ENCODE results near the gene PIK3AP1. TPM values are rescaled to one million over a fixed set of nuclear protein-coding genes. Genes with fewer than 3 reads are reported as not detected.

The PIK3AP1 gene
- total RNA-seq, 4 donors from 2014 or later: 1.4 to 3.2 (median 2.8) TPM

DNA sequence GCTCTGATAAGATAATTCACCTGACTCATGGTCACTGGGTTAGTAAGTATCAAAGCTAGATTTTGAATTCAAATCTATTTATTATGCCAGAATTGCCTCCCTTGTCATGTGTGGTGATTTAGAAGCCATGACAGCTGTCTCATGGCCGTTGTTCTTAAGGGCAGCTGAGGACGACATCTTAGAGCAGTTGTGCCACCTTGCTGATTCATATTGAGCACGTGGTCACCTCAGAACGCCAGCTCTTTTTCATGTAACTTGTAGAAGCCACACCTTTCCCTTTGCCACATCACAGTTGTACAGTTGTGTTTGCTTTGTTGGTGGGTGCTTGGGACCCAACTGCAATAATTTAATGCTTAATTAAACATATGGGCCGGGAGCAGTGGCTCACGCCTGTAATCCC, 4.3 kb upstream of the PIK3AP1 start:
- no peak overlapping the region for H3K27ac ChIP-seq
- no peak for DNase-seq
- H3K9me3 ChIP-seq: no peaks in the 10 kb centered on the region
- H3K4me1 ChIP-seq: peaks cover 4 to 8% of the 10 kb centered on the region in 2 donors
- in situ Hi-C loops (cut with MboI; ENCODE audit: low sequenced_read_pairs in 4 of 4): no loop called here
- H3K27me3 ChIP-seq: no peaks in the 10 kb centered on the region
- ATAC-seq: peak in 1 of 2 donors; percentile 60
- no peak for TF ChIP-seq POLR2A (IDR thresholded peaks at IDR 0.05)
- TF ChIP-seq, protein P1, sequence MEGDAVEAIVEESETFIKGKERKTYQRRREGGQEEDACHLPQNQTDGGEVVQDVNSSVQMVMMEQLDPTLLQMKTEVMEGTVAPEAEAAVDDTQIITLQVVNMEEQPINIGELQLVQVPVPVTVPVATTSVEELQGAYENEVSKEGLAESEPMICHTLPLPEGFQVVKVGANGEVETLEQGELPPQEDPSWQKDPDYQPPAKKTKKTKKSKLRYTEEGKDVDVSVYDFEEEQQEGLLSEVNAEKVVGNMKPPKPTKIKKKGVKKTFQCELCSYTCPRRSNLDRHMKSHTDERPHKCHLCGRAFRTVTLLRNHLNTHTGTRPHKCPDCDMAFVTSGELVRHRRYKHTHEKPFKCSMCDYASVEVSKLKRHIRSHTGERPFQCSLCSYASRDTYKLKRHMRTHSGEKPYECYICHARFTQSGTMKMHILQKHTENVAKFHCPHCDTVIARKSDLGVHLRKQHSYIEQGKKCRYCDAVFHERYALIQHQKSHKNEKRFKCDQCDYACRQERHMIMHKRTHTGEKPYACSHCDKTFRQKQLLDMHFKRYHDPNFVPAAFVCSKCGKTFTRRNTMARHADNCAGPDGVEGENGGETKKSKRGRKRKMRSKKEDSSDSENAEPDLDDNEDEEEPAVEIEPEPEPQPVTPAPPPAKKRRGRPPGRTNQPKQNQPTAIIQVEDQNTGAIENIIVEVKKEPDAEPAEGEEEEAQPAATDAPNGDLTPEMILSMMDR (IDR thresholded peaks at IDR 0.05 in 4 of 5, conservative IDR thresholded peaks at IDR 0.05 in 1 of 5): no peak
- no peaks in the 10 kb centered on the region for H3K36me3 ChIP-seq
- no peak overlapping the region for H3K4me3 ChIP-seq
- intact Hi-C loops (cut with DNase I; ENCODE audit: low total_unique reads): no loop called here

DNA sequence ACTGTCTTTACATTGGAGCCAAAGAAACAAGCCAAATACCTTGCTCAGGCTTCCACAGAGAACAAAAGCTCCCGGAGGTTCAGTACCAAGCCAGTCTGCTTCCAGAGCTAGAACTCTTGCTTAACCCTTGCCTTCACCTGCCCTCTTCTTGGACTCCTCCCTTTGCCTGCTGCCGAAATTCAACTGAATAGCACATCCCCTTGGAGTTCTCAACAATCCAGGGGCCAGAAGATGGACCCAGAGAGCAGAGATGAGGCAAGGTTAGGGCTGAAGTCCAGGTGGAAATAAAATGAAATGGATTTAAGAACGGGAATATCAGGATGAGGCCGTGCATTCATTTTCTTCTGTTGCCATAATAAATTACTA, 876 bp upstream of the PIK3AP1 start:
- no peaks in the 10 kb centered on the region for H3K27me3 ChIP-seq
- DNase-seq (no peak), ATAC-seq (no peak)
- no peak overlapping the region for H3K27ac ChIP-seq
- H3K9me3 ChIP-seq: no peaks in the 10 kb centered on the region
- no peaks in the 10 kb centered on the region for H3K36me3 ChIP-seq
- in situ Hi-C loops (cut with MboI; ENCODE audit: low sequenced_read_pairs in 4 of 4) (no loop called here), intact Hi-C loops (cut with DNase I; ENCODE audit: low total_unique reads) (no loop called here)
- H3K4me3 ChIP-seq: peak overlapping the region in 2 of 4 donors; percentile 61 to 72
- H3K4me1 ChIP-seq: peaks cover 4 to 8% of the 10 kb centered on the region in 2 donors
- TF ChIP-seq, protein P1 (IDR thresholded peaks at IDR 0.05 in 4 of 5, conservative IDR thresholded peaks at IDR 0.05 in 1 of 5): no peak
- TF ChIP-seq POLR2A (IDR thresholded peaks at IDR 0.05): no peak

DNA sequence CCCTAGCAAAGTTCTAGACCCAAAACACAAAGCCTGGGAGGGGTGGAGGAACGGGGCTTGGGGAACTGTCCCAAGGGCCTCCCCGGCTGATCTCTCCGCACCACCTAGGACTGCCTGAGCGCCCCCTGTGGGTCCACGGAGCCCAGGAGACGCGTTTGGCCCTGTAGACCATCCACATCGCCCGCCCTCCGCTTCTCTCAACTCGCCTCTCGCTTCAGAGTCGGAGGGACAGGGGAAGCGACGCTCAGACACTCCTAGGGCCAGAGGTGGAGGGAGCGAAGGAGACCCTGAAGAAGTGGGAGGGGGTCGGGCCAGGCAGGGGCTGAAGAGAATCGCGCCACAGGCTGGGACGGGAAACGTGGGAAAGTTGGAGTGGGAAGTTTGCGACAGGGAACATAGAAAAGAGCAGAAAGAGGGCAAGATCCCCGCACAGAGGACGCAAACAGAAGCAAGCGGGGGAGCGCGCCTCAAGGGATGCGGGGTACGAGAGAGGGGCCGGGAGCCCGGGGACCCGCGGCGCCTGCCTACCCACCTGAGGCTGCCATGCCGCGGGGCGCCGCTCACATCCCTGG, 378 bp downstream of the PIK3AP1 start:
- peak overlapping the region; percentile 54 to 73 (median 66) for H3K4me3 ChIP-seq
- no peak overlapping the region for H3K27ac ChIP-seq
- H3K4me1 ChIP-seq: peaks cover 4 to 8% of the 10 kb centered on the region in 2 donors
- peak in 1 of 2 donors; percentile 10 for ATAC-seq
- no peaks in the 10 kb centered on the region for H3K36me3 ChIP-seq
- no peaks in the 10 kb centered on the region for H3K9me3 ChIP-seq
- H3K27me3 ChIP-seq: no peaks in the 10 kb centered on the region
- in situ Hi-C loops (cut with MboI; ENCODE audit: low sequenced_read_pairs in 4 of 4): no loop called here
- TF ChIP-seq, protein P1 (IDR thresholded peaks at IDR 0.05 in 4 of 5, conservative IDR thresholded peaks at IDR 0.05 in 1 of 5): no peak
- TF ChIP-seq POLR2A (IDR thresholded peaks at IDR 0.05): no peak
- DNase-seq: peak in 1 of 2 donors; percentile 24
- intact Hi-C loops (cut with DNase I; ENCODE audit: low total_unique reads): no loop called here

DNA sequence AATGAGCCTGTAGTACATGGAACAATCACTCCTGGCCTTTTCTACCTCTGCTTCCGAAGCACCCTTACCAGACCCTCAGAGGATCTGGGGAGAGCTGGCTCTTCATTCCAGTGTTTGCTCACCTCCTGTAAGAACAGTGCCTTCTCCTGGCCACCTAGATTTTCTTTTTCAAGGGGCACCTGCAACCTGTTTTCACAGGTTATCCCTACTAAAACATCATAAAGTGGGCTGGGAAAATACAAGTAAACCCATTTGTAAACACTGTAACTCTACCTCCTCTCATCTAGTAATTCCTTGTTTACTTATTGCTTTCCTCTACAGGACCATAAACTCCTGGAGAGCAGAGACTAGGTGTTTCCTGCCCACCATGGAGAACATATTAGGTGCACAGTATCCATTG, 1.1 kb downstream of the PIK3AP1 start:
- DNase-seq: no peak
- no peaks in the 10 kb centered on the region for H3K36me3 ChIP-seq
- H3K4me3 ChIP-seq: peak overlapping the region in 1 of 4 donors; percentile 61
- no peaks in the 10 kb centered on the region for H3K9me3 ChIP-seq
- H3K4me1 ChIP-seq: peaks cover 4 to 8% of the 10 kb centered on the region in 2 donors
- intact Hi-C loops (cut with DNase I; ENCODE audit: low total_unique reads): no loop called here
- no peaks in the 10 kb centered on the region for H3K27me3 ChIP-seq
- in situ Hi-C loops (cut with MboI; ENCODE audit: low sequenced_read_pairs in 4 of 4): no loop called here
- no peak overlapping the region for H3K27ac ChIP-seq
- TF ChIP-seq, protein P1 (IDR thresholded peaks at IDR 0.05 in 4 of 5, conservative IDR thresholded peaks at IDR 0.05 in 1 of 5): no peak
- TF ChIP-seq POLR2A (IDR thresholded peaks at IDR 0.05): no peak
- no peak for ATAC-seq

Measured in gastrocnemius medialis (tissue), 4 donors.